WERI-Rb-1 (cell line): ENCODE measurements around the gene TBL1Y.
"Not testable (repeated sequence)": the region's sequence is repeated elsewhere in the genome, so short reads cannot be mapped to it uniquely, and the experiment has no call there.

Experiments used
- DNase-seq: peaks from one replicate; pipeline ENCODE4 v3.0.0-alpha.2; 2020
- H3K27ac ChIP-seq: fragments of 250-450 bp; sonication (Bioruptor Pico); 2 replicates; pipeline ENCODE4 v1.5.1; 2020; ENCODE audit warnings: mild to moderate bottlenecking, moderate library complexity
- H3K27me3 ChIP-seq: fragments of 250-450 bp; sonication (Bioruptor Pico); 2 replicates; pipeline ENCODE4 v1.5.1; 2021; ENCODE audit warnings: mild to moderate bottlenecking, low read depth, moderate library complexity; ENCODE audit not compliant: insufficient read depth, severe bottlenecking
- H3K36me3 ChIP-seq: fragments of 250-450 bp; sonication (Bioruptor Pico); 2 replicates; pipeline ENCODE4 v1.5.1; 2020; ENCODE audit warnings: mild to moderate bottlenecking, moderate library complexity
- H3K4me3 ChIP-seq: 2 replicates; pipeline ENCODE4 v1.5.1; 2011; ENCODE audit warnings: low read depth, mild to moderate bottlenecking, control low read depth, low read length
- H3K9me3 ChIP-seq: fragments of 250-450 bp; sonication (Bioruptor Pico); 2 replicates; pipeline ENCODE4 v1.5.1; 2021; ENCODE audit warnings: mild to moderate bottlenecking, moderate library complexity; ENCODE audit not compliant: severe bottlenecking
- CTCF ChIP-seq: IDR thresholded peaks from 2 replicates; pipeline ENCODE4 v1.5.1; 2011; ENCODE audit warnings: low read depth, mild to moderate bottlenecking, control low read depth, inconsistent platforms, low read length

The TBL1Y gene

GRCh38 chrY:6910372-6911252 is at the start of gene TBL1Y:
TBL1Y (plus strand) TSS chrY:6910697; CDS start chrY:7025085, 114,388 bp downstream.
- DNase-seq: no peak
- H3K9me3 ChIP-seq: no peaks in the 10 kb centered on the region
- no peak within 1 kb of the TSS for H3K4me3 ChIP-seq
- H3K27me3 ChIP-seq: no peaks in the 10 kb centered on the region
- TF ChIP-seq CTCF: no peak
- no peak within 1 kb of the TSS for H3K27ac ChIP-seq
- H3K36me3 ChIP-seq: no peaks in the 10 kb centered on the region

GRCh38 chrY:6894496-6894895 is 16.0 kb upstream of the TBL1Y start:
- no peak for TF ChIP-seq CTCF
- no peak overlapping the region for H3K27ac ChIP-seq
- no peak overlapping the region for H3K4me3 ChIP-seq
- no peak for DNase-seq
- H3K9me3 ChIP-seq: no peaks in the 10 kb centered on the region
- no peaks in the 10 kb centered on the region for H3K27me3 ChIP-seq
- H3K36me3 ChIP-seq: no peaks in the 10 kb centered on the region

GRCh38 chrY:6895236-6895635 is 15.3 kb upstream of the TBL1Y start:
- Histone ChIP-seq H3K4me3 (no peak overlapping the region), H3K36me3 (no peaks in the 10 kb centered on the region), H3K27me3 (no peaks in the 10 kb centered on the region), H3K27ac (no peak overlapping the region), H3K9me3 (no peaks in the 10 kb centered on the region)
- no peak for DNase-seq
- TF ChIP-seq CTCF: no peak

- DNase-seq, H3K27ac ChIP-seq, H3K27me3 ChIP-seq, H3K4me3 ChIP-seq, H3K9me3 ChIP-seq, H3K36me3 ChIP-seq: not testable (repeated sequence)
Observed at GRCh38 chrY:6902116-6902515, 8.4 kb upstream of the TBL1Y start.

GRCh38 chrY:6907591-6907990 is 2.9 kb upstream of the TBL1Y start:
- no peak overlapping the region for H3K27ac ChIP-seq
- no peak overlapping the region for H3K4me3 ChIP-seq
- no peaks in the 10 kb centered on the region for H3K9me3 ChIP-seq
- H3K27me3 ChIP-seq: no peaks in the 10 kb centered on the region
- no peak for TF ChIP-seq CTCF
- H3K36me3 ChIP-seq: no peaks in the 10 kb centered on the region
- no peak for DNase-seq

- H3K36me3 ChIP-seq, H3K27ac ChIP-seq, H3K4me3 ChIP-seq, DNase-seq, H3K27me3 ChIP-seq, H3K9me3 ChIP-seq: not testable (repeated sequence)
Observed at GRCh38 chrY:6908021-6908420, 2.5 kb upstream of the TBL1Y start.

GRCh38 chrY:6909118-6909521 is 1.4 kb upstream of the TBL1Y start:
- H3K27me3 ChIP-seq: no peaks in the 10 kb centered on the region
- no peak overlapping the region for H3K27ac ChIP-seq
- no peaks in the 10 kb centered on the region for H3K9me3 ChIP-seq
- no peak for TF ChIP-seq CTCF
- DNase-seq: no peak
- H3K36me3 ChIP-seq: no peaks in the 10 kb centered on the region
- H3K4me3 ChIP-seq: no peak overlapping the region
